ENCODE results near the gene GATA3. TPM values are rescaled to one million over a fixed set of nuclear protein-coding genes. Genes with fewer than 3 reads are reported as not detected.

The GATA3 gene
- polyA plus RNA-seq, 1 donor from 2014 or later = not detected

DNA sequence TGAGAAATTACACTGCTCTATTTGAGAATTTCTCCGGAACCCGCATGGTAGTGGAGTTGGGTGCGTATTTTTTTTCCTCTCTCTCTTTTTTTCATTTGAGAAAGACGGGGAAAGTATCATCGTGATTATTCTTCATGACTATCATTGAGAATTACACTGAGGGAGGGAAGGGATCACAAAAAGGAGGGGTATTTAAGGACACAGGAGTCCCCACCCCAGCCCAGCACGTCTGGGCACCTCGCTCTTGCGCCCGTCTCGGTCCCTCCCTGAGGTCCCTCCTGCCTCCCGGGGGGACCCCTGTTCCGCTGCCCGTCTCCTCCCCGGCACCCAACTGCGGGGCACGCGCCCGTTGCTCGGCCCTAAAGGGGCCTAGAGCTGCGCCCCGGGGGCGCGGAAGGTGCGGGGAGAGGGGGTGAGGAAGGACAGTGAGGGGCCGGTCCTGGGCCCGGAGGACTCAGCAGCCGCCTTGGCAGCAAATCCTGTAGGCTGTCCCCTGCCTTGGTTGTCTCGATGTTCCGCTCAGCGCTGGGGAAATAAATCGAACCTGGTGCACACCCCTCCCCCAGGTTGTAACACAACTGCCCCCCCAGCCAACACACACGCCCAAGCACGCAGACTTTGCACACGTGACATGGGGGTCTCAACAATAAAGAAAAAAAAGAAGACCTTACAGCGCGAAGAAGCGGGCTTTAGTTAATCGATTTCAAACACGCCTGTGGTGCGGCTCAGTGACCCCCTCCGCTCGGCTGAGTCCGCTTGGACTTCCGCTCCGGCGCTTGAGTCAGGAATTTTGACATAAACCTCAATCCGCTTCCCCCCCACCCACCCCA lies 18.6 kb upstream of the GATA3 start:
- Histone ChIP-seq H4K20me1 (ENCODE audit: insufficient read depth) (no peaks in the 10 kb centered on the region), H3K36me3 (ENCODE audit: insufficient read depth, low read length) (no peaks in the 10 kb centered on the region), H3K27ac (ENCODE audit: low read length) (no peak overlapping the region), H3K4me3 (ENCODE audit: low read length) (peak overlapping the region; percentile 60), H3K9me3 (ENCODE audit: low read length) (no peaks in the 10 kb centered on the region), H2AFZ (ENCODE audit: low read depth, low read length) (no peak overlapping the region), H3K9me2 (ENCODE audit: insufficient read depth, low read length) (no peaks in the 10 kb centered on the region), H3K9ac (ENCODE audit: low read length) (peak overlapping the region; percentile 20), H3F3A (ENCODE audit: insufficient read depth, low read length, poor library complexity, severe bottlenecking) (no peaks in the 10 kb centered on the region), H3K79me2 (replicated peaks; ENCODE audit: insufficient read depth, low read length) (no peaks in the 10 kb centered on the region), H3K27me3 (ENCODE audit: insufficient read depth, low read depth, low read length) (peaks cover 99% of the 10 kb centered on the region), H3K4me2 (ENCODE audit: low read length) (peak overlapping the region; percentile 91)
- TF ChIP-seq SMC3 (conservative IDR thresholded peaks at IDR 0.05; ENCODE audit: poor library complexity) (no peak), TAF1 (IDR thresholded peaks at IDR 0.05; ENCODE audit: low read depth) (no peak), POLR2AphosphoS5 (IDR thresholded peaks at IDR 0.05) (no peak), EP300 (conservative IDR thresholded peaks at IDR 0.05; ENCODE audit: poor library complexity, severe bottlenecking) (peak; percentile 7), EZH2 (IDR thresholded peaks at IDR 0.05; ENCODE audit: borderline replicate concordance, insufficient read depth, low read length, poor library complexity, severe bottlenecking) (no peak), MXI1 (conservative IDR thresholded peaks at IDR 0.05; ENCODE audit: poor library complexity, severe bottlenecking) (peak; percentile 17), RAD21 (conservative IDR thresholded peaks at IDR 0.05) (no peak)
- TF ChIP-seq, protein P1, sequence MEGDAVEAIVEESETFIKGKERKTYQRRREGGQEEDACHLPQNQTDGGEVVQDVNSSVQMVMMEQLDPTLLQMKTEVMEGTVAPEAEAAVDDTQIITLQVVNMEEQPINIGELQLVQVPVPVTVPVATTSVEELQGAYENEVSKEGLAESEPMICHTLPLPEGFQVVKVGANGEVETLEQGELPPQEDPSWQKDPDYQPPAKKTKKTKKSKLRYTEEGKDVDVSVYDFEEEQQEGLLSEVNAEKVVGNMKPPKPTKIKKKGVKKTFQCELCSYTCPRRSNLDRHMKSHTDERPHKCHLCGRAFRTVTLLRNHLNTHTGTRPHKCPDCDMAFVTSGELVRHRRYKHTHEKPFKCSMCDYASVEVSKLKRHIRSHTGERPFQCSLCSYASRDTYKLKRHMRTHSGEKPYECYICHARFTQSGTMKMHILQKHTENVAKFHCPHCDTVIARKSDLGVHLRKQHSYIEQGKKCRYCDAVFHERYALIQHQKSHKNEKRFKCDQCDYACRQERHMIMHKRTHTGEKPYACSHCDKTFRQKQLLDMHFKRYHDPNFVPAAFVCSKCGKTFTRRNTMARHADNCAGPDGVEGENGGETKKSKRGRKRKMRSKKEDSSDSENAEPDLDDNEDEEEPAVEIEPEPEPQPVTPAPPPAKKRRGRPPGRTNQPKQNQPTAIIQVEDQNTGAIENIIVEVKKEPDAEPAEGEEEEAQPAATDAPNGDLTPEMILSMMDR (IDR thresholded peaks at IDR 0.05; ENCODE audit: poor library complexity, severe bottlenecking) = no peak
- TF ChIP-seq, protein P2, sequence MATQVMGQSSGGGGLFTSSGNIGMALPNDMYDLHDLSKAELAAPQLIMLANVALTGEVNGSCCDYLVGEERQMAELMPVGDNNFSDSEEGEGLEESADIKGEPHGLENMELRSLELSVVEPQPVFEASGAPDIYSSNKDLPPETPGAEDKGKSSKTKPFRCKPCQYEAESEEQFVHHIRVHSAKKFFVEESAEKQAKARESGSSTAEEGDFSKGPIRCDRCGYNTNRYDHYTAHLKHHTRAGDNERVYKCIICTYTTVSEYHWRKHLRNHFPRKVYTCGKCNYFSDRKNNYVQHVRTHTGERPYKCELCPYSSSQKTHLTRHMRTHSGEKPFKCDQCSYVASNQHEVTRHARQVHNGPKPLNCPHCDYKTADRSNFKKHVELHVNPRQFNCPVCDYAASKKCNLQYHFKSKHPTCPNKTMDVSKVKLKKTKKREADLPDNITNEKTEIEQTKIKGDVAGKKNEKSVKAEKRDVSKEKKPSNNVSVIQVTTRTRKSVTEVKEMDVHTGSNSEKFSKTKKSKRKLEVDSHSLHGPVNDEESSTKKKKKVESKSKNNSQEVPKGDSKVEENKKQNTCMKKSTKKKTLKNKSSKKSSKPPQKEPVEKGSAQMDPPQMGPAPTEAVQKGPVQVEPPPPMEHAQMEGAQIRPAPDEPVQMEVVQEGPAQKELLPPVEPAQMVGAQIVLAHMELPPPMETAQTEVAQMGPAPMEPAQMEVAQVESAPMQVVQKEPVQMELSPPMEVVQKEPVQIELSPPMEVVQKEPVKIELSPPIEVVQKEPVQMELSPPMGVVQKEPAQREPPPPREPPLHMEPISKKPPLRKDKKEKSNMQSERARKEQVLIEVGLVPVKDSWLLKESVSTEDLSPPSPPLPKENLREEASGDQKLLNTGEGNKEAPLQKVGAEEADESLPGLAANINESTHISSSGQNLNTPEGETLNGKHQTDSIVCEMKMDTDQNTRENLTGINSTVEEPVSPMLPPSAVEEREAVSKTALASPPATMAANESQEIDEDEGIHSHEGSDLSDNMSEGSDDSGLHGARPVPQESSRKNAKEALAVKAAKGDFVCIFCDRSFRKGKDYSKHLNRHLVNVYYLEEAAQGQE (IDR thresholded peaks at IDR 0.05; ENCODE audit: borderline replicate concordance) = peak; percentile 9

DNA sequence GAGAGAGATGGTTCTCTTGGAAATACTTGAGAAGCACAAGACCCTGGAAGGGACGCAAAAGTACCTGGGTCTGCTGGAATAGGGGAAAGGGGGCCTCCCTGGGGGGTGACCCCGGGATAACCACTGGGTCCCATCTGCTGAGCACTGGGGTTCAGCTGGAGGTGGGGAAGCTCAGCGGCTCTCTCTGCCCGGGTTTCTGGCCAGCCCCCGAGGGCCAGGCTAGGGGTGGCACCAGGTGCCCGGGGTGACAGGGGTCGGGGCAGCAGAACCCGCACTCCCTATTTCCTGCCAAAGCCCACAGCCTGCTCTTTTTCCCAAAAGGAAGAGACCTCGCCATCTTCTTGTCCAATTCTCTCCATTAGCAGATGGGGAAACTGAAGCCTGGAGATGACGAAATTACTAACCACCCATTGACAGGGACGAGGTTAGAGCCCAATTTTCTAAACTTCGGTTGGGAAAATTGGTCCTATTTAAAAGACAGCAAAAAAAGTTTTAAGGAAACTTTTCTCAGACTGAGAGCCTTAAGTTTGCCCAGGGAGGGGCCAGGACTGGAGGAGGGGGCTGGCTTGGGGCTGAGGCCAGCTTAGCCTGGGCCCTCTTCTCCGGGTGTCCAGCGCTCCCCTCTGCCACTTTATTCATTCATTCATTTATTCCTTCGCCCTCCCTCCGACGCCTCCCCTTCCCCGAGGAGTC lies 17.8 kb upstream of the GATA3 start:
- Histone ChIP-seq H3K4me3 (ENCODE audit: low read length) (no peak overlapping the region), H3F3A (ENCODE audit: insufficient read depth, low read length, poor library complexity, severe bottlenecking) (no peaks in the 10 kb centered on the region), H3K79me2 (replicated peaks; ENCODE audit: insufficient read depth, low read length) (no peaks in the 10 kb centered on the region), H3K9me2 (ENCODE audit: insufficient read depth, low read length) (no peaks in the 10 kb centered on the region), H3K27ac (ENCODE audit: low read length) (no peak overlapping the region), H3K36me3 (ENCODE audit: insufficient read depth, low read length) (no peaks in the 10 kb centered on the region), H3K27me3 (ENCODE audit: insufficient read depth, low read depth, low read length) (peaks cover 99% of the 10 kb centered on the region), H3K9ac (ENCODE audit: low read length) (no peak overlapping the region), H4K20me1 (ENCODE audit: insufficient read depth) (no peaks in the 10 kb centered on the region), H3K9me3 (ENCODE audit: low read length) (no peaks in the 10 kb centered on the region), H3K4me2 (ENCODE audit: low read length) (no peak overlapping the region), H2AFZ (ENCODE audit: low read depth, low read length) (no peak overlapping the region)
- TF ChIP-seq TAF1 (IDR thresholded peaks at IDR 0.05; ENCODE audit: low read depth) = no peak
- TF ChIP-seq EZH2 (IDR thresholded peaks at IDR 0.05; ENCODE audit: borderline replicate concordance, insufficient read depth, low read length, poor library complexity, severe bottlenecking) = peak; percentile 55

All from neural cell (in vitro differentiated cells).